Endothelial cell (in vitro differentiated cells): Measurements from ENCODE around the gene COX18. TPM values are rescaled to one million over a fixed set of nuclear protein-coding genes. Genes with fewer than 3 reads are reported as not detected.

ENCODE experiments used
- DNase-seq: peaks from one replicate; pipeline ENCODE4 v3.0.0; 2021; ENCODE audit warnings: low spot score
- H3K27ac Mint-ChIP-seq: one replicate; pipeline ENCODE4 v1.8.0; 2021; ENCODE audit warnings: mixed read lengths, inconsistent platforms; ENCODE audit not compliant: unreplicated experiment
- H3K27me3 Mint-ChIP-seq: one replicate; pipeline ENCODE4 v1.8.0; 2021; ENCODE audit warnings: mild to moderate bottlenecking, moderate library complexity, mixed read lengths, inconsistent platforms; ENCODE audit not compliant: unreplicated experiment
- H3K36me3 Mint-ChIP-seq: one replicate; pipeline ENCODE4 v1.8.0; 2021; ENCODE audit warnings: mild to moderate bottlenecking, low read depth, mixed read lengths, inconsistent platforms; ENCODE audit not compliant: unreplicated experiment
- H3K4me1 Mint-ChIP-seq: one replicate; pipeline ENCODE4 v1.8.0; 2021; ENCODE audit warnings: mild to moderate bottlenecking, mixed read lengths, inconsistent platforms; ENCODE audit not compliant: unreplicated experiment
- H3K4me3 Mint-ChIP-seq: one replicate; pipeline ENCODE4 v1.8.0; 2021; ENCODE audit warnings: mild to moderate bottlenecking, mixed read lengths, inconsistent platforms; ENCODE audit not compliant: unreplicated experiment
- H3K9me3 Mint-ChIP-seq: one replicate; pipeline ENCODE4 v1.8.0; 2021; ENCODE audit warnings: mixed read lengths, inconsistent platforms; ENCODE audit not compliant: unreplicated experiment
- total RNA-seq: library from RNA; stranded (reverse); fragmentation: NEBNext Ultra II Directional; extraction: Animal tissue kit (Norgen Biotek cat#: 25700); gene quantifications from one replicate; pipeline ENCODE4 v1.2.1, GENCODE V29; 2021; ENCODE audit not compliant: unreplicated experiment
- TF ChIP-seq, protein P1 (sequence below): fragments of 200-600 bp; sonication (generic); IDR thresholded peaks from one replicate; pipeline ENCODE4 v1.5.0; 2021; ENCODE audit warnings: antibody characterized with exemption; ENCODE audit not compliant: unreplicated experiment

The COX18 gene
- total RNA-seq, 1 donor from 2014 or later: 14.4 TPM

DNA sequence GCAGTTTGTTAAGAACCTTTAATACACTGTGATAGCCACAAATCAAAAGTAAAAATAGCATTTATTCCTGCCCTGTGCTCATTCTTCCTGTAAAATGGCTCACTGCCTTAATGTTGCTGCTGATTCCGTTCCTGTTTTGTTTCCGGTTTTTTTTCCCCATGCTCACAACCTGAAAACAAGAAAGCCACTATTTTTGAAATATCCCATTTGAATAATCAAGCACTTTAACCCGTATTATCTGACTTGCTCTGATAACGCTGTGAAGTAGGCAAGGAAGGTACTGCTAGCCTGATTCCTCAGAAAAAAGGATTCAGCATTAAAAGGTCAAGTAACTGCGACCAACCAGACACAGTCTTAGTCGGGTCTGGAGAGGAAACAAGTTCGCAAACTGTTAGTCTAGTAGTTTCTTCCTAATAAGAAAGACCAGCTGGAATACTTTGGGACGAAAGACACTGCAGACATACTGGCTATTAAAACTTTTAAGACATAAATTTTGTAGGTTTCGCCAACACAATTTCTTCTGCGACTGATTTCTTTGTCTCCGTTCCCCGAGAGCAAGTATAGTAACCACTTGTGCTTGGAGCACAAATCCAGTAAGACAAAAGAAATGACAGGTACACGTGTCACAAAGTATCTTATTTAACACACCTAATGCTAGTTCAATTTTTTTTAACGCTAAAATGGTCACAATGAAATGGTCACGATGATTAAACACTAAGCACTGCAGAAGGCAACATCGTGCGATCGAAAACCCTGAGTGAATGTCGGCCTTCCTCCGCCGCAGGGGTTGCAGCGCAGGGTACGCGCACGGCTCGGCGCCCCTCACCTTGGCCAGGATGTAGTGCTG is 802 bp downstream of the COX18 start:
- Mint-ChIP-seq H3K9me3 (no peaks in the 10 kb centered on the region), H3K4me3 (peak overlapping the region; percentile 94), H3K27me3 (peaks cover 9% of the 10 kb centered on the region), H3K4me1 (peaks cover 15% of the 10 kb centered on the region), H3K36me3 (peaks cover 9% of the 10 kb centered on the region), H3K27ac (peak overlapping the region; percentile 99)
- TF ChIP-seq, protein P1, sequence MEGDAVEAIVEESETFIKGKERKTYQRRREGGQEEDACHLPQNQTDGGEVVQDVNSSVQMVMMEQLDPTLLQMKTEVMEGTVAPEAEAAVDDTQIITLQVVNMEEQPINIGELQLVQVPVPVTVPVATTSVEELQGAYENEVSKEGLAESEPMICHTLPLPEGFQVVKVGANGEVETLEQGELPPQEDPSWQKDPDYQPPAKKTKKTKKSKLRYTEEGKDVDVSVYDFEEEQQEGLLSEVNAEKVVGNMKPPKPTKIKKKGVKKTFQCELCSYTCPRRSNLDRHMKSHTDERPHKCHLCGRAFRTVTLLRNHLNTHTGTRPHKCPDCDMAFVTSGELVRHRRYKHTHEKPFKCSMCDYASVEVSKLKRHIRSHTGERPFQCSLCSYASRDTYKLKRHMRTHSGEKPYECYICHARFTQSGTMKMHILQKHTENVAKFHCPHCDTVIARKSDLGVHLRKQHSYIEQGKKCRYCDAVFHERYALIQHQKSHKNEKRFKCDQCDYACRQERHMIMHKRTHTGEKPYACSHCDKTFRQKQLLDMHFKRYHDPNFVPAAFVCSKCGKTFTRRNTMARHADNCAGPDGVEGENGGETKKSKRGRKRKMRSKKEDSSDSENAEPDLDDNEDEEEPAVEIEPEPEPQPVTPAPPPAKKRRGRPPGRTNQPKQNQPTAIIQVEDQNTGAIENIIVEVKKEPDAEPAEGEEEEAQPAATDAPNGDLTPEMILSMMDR: no peak
- DNase-seq: peak; percentile 7

DNA sequence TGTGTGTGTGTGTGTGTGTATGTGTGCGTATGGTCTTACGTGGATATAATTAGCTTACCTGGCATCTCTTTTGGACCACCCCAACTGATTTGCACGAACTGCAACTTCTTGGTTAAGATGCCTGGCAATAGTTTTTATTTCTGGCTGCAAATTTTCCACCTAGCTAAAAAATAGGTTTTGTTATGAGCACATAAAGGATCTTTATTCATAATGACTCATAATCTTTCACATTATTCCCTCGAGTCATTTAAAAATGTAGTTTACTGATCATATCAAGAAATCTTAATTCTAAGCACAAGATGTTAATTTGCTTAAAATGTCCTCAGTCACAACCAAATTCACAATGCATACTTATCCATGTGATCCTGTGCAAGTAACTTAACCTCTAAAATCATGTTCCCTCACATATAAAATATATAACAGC is 1.5 kb downstream of the COX18 start:
- H3K36me3 Mint-ChIP-seq: peaks cover 9% of the 10 kb centered on the region
- peak overlapping the region; percentile 94 for H3K4me3 Mint-ChIP-seq
- no peak for DNase-seq
- TF ChIP-seq, protein P1: no peak
- peak overlapping the region; percentile 99 for H3K27ac Mint-ChIP-seq
- H3K9me3 Mint-ChIP-seq: no peaks in the 10 kb centered on the region
- H3K27me3 Mint-ChIP-seq: peaks cover 9% of the 10 kb centered on the region
- peaks cover 15% of the 10 kb centered on the region for H3K4me1 Mint-ChIP-seq

DNA sequence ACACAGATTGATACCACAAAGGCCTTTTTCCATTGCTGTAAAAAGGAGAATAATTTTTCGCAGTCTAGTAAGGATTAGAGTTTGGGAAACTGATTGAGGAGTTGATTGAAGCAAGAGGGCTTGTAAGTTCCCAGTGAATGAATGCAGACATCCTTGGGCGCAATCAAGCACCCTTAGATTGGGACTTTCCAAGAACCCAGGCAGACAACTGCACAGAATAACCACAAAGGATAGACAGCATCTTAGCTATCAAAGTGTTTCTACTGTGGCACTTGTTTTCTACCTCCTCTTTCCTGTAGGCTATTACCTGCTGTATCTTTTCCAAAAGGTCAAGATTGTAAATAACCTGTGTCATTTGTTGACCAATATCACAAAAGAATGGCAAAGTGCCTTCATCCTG is 2.6 kb downstream of the COX18 start:
- Mint-ChIP-seq H3K4me1 (peaks cover 15% of the 10 kb centered on the region), H3K27me3 (peaks cover 9% of the 10 kb centered on the region), H3K36me3 (peaks cover 9% of the 10 kb centered on the region), H3K27ac (no peak overlapping the region), H3K4me3 (no peak overlapping the region), H3K9me3 (no peaks in the 10 kb centered on the region)
- no peak for DNase-seq
- TF ChIP-seq, protein P1: no peak

DNA sequence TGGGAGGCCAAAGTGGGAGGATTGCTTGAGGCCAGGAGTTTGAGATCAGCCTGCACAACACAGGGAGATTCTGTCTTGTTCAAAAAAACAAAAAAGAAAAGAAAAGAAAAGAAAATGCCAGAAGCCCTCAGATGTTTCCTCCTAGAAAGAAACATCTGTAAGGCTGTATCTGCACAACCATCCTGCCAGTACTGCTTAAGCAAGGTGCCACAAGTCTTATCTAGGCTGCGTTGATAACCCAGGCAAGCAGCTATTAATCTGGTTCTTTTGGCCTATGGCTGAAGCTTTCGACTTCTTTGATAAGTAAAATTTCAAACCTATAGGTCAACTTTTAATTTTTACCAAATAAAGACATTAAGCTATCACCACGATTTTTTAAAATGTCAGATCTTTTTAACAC is 3.1 kb downstream of the COX18 start:
- no peaks in the 10 kb centered on the region for H3K9me3 Mint-ChIP-seq
- TF ChIP-seq, protein P1: no peak
- DNase-seq: no peak
- H3K4me1 Mint-ChIP-seq: peaks cover 15% of the 10 kb centered on the region
- peaks cover 9% of the 10 kb centered on the region for H3K36me3 Mint-ChIP-seq
- H3K27ac Mint-ChIP-seq: peak overlapping the region; percentile 75
- peak overlapping the region; percentile 1 for H3K4me3 Mint-ChIP-seq
- H3K27me3 Mint-ChIP-seq: peaks cover 9% of the 10 kb centered on the region

- H3K36me3 Mint-ChIP-seq: peaks cover 13% of the 10 kb centered on the region
- H3K9me3 Mint-ChIP-seq: no peaks in the 10 kb centered on the region
- H3K27me3 Mint-ChIP-seq: peaks cover 3% of the 10 kb centered on the region
- no peak overlapping the region for H3K27ac Mint-ChIP-seq
- TF ChIP-seq, protein P1: no peak
- H3K4me1 Mint-ChIP-seq: peaks cover 12% of the 10 kb centered on the region
- no peak overlapping the region for H3K4me3 Mint-ChIP-seq
- DNase-seq: no peak
Observed at GRCh38 chr4:73064536-73064935, 5.0 kb downstream of the COX18 start.
